GM13977 (cell line): Measurements from ENCODE around the gene SLC9A9.
A peak's percentile ranks its signal among the peaks of the same experiment; 100 is the strongest.

Experiments used
- DNase-seq: peaks from one replicate; pipeline ENCODE4 v3.0.0; 2012; ENCODE audit warnings: low spot score
- in situ Hi-C: fragments of 300-500 bp; cut with MboI; formaldehyde crosslinking; loops from one replicate; pipeline ENCODE4 v1.12.0; 2022; ENCODE audit warnings: low sequenced_read_pairs, low pct_unique_long_range_greater_than_20kb, mixed read lengths, inconsistent platforms; ENCODE audit not compliant: unreplicated experiment
- TF ChIP-seq, protein P1 (sequence below): IDR thresholded peaks from 2 replicates; pipeline ENCODE4 v1.5.1; 2012; ENCODE audit warnings: mild to moderate bottlenecking, control low read depth; ENCODE audit not compliant: insufficient read depth; ENCODE audit errors: extremely low read depth, missing control alignments

SLC9A9 gene

DNA sequence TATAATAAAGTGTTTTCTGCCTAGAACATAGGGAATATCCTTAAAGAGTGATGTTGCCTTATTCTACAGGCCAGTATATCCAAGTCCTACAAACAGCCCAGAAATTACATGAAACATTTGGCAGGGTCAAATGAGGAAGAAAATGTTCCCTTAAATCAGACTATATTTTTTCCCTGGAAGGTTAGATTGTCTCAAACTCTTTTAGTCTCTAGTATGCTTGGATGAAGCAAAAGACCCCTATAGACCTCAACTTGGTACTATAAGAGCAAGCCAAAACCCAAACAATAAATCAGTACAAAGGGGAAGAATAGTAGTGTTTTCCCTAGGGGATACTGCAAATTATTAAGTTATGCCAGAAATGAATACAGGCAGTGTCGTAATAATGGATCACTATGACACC is 310.2 kb downstream of the SLC9A9 start:
- no peak for DNase-seq
- TF ChIP-seq, protein P1, sequence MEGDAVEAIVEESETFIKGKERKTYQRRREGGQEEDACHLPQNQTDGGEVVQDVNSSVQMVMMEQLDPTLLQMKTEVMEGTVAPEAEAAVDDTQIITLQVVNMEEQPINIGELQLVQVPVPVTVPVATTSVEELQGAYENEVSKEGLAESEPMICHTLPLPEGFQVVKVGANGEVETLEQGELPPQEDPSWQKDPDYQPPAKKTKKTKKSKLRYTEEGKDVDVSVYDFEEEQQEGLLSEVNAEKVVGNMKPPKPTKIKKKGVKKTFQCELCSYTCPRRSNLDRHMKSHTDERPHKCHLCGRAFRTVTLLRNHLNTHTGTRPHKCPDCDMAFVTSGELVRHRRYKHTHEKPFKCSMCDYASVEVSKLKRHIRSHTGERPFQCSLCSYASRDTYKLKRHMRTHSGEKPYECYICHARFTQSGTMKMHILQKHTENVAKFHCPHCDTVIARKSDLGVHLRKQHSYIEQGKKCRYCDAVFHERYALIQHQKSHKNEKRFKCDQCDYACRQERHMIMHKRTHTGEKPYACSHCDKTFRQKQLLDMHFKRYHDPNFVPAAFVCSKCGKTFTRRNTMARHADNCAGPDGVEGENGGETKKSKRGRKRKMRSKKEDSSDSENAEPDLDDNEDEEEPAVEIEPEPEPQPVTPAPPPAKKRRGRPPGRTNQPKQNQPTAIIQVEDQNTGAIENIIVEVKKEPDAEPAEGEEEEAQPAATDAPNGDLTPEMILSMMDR = no peak
- in situ Hi-C loops = no loop called here

DNA sequence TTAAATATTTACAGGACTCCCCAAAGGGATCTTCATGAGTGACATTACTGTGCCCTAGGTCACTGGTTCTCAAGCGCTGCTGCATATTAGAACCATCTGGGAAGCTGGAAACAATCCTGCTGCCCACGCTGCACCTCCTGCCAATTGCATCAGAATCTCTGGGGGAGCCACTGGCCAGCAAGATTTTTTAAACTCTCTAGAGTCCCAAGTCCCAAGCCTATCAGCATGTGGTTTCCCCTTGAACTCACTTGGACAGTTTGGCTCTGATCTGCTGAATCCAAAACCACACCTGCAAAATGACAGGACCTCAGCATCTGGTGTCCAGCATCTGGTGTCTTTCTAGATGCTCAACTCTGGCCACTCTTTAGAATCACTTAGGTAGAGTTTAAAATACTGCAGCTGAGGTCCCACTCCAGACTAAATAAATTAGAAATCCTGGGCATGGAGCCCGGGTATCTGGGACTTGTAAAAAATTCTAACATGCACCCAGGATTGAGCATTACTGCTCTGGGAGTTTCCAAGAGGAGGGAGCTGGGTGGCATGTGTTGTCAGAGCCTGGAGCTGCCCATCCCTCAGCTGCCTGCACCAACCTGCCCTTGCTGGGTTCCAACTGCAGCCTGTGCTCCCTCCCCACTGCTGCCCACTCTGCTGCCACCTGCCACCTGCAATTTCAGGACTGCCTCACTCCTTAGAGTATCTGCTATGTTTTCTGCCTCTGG is 311.3 kb downstream of the SLC9A9 start:
- no peak for DNase-seq
- in situ Hi-C loops = no loop called here
- TF ChIP-seq, protein P1 = no peak

DNA sequence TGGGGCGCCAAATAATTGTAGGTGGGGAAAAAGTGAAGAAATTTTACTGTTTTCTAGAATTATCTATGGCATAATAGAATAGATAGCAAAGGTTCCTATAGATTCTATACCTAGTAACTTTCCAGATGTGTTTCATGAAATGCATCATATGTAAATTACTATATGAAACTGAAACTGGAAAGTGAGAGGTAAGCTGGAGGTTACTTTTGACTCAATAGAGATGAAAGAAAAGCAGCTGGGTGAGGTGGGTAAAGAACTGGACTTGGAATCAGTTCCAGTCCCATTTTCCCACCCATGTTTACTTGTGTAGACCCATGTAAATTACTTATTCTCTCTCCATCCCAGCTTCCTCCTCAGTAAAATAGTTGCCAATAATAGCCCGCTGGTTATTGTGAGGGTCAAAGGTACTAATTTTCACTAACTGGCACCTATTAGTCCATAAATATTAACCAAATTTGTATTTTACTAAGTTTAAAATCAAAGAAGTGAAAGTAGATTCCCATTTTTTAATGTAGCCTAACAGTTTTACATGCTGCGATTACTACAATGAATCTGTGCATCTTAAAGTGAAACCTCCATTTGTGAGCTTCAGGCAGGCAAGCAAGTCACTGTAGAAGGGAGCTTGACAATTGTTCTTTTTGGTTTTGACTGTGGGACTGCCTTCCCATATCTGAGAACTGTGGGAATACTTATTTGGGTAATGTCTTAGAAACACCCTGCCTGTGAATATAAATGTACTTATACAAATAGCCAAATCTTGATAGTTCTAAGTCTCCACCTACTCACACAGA is 312.1 kb downstream of the SLC9A9 start:
- in situ Hi-C loops = no loop called here
- TF ChIP-seq, protein P1 = no peak
- DNase-seq = peak; percentile 67

DNA sequence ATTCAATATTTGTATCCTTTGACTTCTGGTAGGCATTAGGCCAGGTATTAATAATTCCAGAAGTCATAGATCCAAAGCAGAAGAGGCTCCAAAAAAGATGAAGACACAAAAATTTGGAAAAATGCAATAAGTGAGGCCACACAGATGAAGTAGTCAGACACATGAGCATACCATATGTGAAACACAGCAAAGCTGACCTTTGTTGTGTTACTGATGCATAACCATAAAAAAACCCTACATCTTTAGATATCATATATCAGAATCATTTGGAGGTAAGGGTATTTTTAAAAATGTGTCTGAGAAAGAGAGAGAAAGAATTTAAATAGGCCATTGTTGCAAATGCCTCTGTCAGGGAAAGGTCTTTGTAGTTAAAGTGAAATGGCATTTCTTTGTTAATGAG is 314.9 kb downstream of the SLC9A9 start:
- no peak for DNase-seq
- TF ChIP-seq, protein P1 = no peak
- in situ Hi-C loops = no loop called here

DNA sequence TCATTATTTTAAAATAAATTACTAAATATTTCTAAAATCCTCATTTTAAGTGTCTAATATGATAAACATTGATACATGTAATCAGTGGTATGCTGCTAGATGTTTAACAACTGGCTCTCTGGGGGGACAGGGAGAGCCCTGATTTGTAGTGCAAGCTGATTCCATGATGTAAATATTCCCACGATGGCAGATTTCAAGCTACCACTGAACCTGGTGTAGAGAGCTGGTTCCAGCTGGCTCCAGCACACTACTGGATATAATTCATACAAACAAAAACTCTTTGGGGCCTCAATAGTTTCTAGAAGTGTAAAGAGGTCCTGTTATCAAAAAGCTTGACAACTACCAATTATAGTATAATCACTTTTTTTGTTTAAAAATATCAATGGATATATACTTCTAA is 316.2 kb downstream of the SLC9A9 start:
- TF ChIP-seq, protein P1 = no peak
- in situ Hi-C loops = no loop called here

DNA sequence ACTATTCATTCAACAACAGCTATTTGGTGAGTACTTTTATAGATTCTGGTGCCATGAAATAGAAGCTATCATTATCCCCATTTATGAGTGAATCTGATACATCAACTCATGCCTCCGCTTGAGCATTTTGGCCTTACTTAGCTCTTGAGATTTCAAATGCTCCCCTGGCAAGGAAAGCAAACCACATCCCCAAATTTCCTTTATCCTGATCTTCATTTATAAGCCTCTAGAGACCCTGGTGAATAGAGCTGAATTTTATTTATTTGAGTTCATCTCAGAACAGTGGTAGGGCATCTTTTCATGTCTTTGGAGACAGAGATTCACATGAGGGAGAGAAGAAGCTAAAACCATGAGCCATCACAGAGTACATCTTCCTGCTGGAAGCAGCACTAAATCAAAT is 317.2 kb downstream of the SLC9A9 start:
- in situ Hi-C loops = no loop called here
- no peak for DNase-seq
- TF ChIP-seq, protein P1 = no peak

More for the DNA sequence above, 316.2 kb downstream of the SLC9A9 start:
- no peak for DNase-seq
